HepG2 (cell line): ENCODE results near the gene COBLL1. TPM values are rescaled to one million over a fixed set of nuclear protein-coding genes. Genes with fewer than 3 reads are reported as not detected.

Experiments used
- ARID5B ChIP-seq: IDR thresholded peaks from 2 replicates; pipeline ENCODE4 v1.4.0; 2020; ENCODE audit warnings: mild to moderate bottlenecking, missing genetic modification reagents
- DDIT3 ChIP-seq: sonication (generic); formaldehyde crosslinking; IDR thresholded peaks from 2 replicates; pipeline ENCODE4 v1.4.0; 2020; ENCODE audit warnings: mild to moderate bottlenecking, missing genetic modification reagents
- FOSL2 ChIP-seq: sonication (generic); formaldehyde crosslinking; IDR thresholded peaks from 2 replicates; pipeline ENCODE4 v1.4.0; 2020; ENCODE audit warnings: missing genetic modification reagents
- HDAC6 ChIP-seq: fragments of 200-600 bp; sonication (generic); IDR thresholded peaks from 2 replicates; pipeline ENCODE4 v1.7.0; 2017; ENCODE audit warnings: mild to moderate bottlenecking, antibody characterized with exemption, low read length, low read depth
- JUNB ChIP-seq: sonication (generic); formaldehyde crosslinking; IDR thresholded peaks from 2 replicates; pipeline ENCODE4 v1.8.0; 2022; ENCODE audit warnings: missing genetic modification reagents, mild to moderate bottlenecking, borderline replicate concordance
- NR2F1 ChIP-seq, 2 experiments: fragments of 450-650 bp in 1 of 2; formaldehyde crosslinking in 1 of 2; IDR thresholded peaks; 2 replicates each; pipeline versions ENCODE4 v1.5.0 to v1.6.1; 2016 to 2020; ENCODE audit warnings: mild to moderate bottlenecking in 1 of 2, missing compliant biosample characterization in 1 of 2, missing genetic modification reagents in 1 of 2, moderate library complexity in 1 of 2
- SRY ChIP-seq: sonication (generic); formaldehyde crosslinking; IDR thresholded peaks from 2 replicates; pipeline ENCODE4 v1.8.0; 2022; ENCODE audit warnings: mild to moderate bottlenecking, missing genetic modification reagents
- TSC22D2 ChIP-seq: sonication (generic); formaldehyde crosslinking; IDR thresholded peaks from 2 replicates; pipeline ENCODE4 v1.5.1; 2020; ENCODE audit warnings: missing genetic modification reagents, mild to moderate bottlenecking, borderline replicate concordance
- ZMYM2 ChIP-seq: sonication (generic); formaldehyde crosslinking; IDR thresholded peaks from 2 replicates; pipeline ENCODE4 v1.8.0; 2022; ENCODE audit warnings: mild to moderate bottlenecking, missing genetic modification reagents
- ZNF121 ChIP-seq: sonication (generic); formaldehyde crosslinking; IDR thresholded peaks from 2 replicates; pipeline ENCODE4 v1.5.0; 2020; ENCODE audit warnings: mild to moderate bottlenecking, missing genetic modification reagents
- ZNF230 ChIP-seq: sonication (generic); formaldehyde crosslinking; IDR thresholded peaks from 2 replicates; pipeline ENCODE4 v1.4.0; 2020; ENCODE audit warnings: mild to moderate bottlenecking, missing genetic modification reagents
- ZNF256 ChIP-seq: sonication (generic); formaldehyde crosslinking; conservative IDR thresholded peaks from 2 replicates; pipeline ENCODE4 v1.4.0; 2020; ENCODE audit warnings: missing genetic modification reagents
- ZNF331 ChIP-seq: sonication (generic); formaldehyde crosslinking; IDR thresholded peaks from 2 replicates; pipeline ENCODE4 v1.4.0; 2020; ENCODE audit warnings: missing genetic modification reagents
- ZNF33B ChIP-seq: sonication (generic); formaldehyde crosslinking; IDR thresholded peaks from 2 replicates; pipeline ENCODE4 v1.5.1; 2020; ENCODE audit warnings: mild to moderate bottlenecking, missing genetic modification reagents
- ZNF343 ChIP-seq: sonication (generic); formaldehyde crosslinking; IDR thresholded peaks from 2 replicates; pipeline ENCODE4 v1.4.0; 2020; ENCODE audit warnings: mild to moderate bottlenecking, missing genetic modification reagents
- ZNF780A ChIP-seq: sonication (generic); formaldehyde crosslinking; IDR thresholded peaks from 2 replicates; pipeline ENCODE4 v1.8.0; 2022; ENCODE audit warnings: mild to moderate bottlenecking, missing genetic modification reagents, moderate library complexity
- polyA plus RNA-seq, 8 experiments: library from polyadenylated mRNA; depleted of rRNA in 3 of 8; stranded (reverse) in 7 of 8; unstranded in 1 of 8; fragments of >200 nt; fragmentation: Illumina TruSeq in 4 of 8; extraction: Trizol in 4 of 8; gene quantifications; 2 replicates each; pipeline versions ENCODE4 v1.2.1 to v1.2.3, GENCODE V29; 2011 to 2016; ENCODE audit warnings: low read depth in 4 of 8, missing spikeins in 1 of 8, mixed read lengths in 1 of 8; ENCODE audit not compliant: insufficient read depth in 1 of 8
- total RNA-seq, 5 experiments: library from RNA; depleted of rRNA; stranded (reverse); fragments of >200 nt; fragmentation: Illumina TruSeq; extraction: Trizol; gene quantifications; 2 replicates each; pipeline ENCODE4 v1.2.3, GENCODE V29; 2016; ENCODE audit warnings: low read depth in 1 of 5
- TF ChIP-seq, protein P1 (sequence below): sonication (generic); formaldehyde crosslinking; IDR thresholded peaks from 2 replicates; pipeline ENCODE4 v1.5.0; 2020; ENCODE audit warnings: mild to moderate bottlenecking, missing genetic modification reagents, borderline replicate concordance

The COBLL1 gene
- total and polyA plus RNA-seq, 2 of the 13 experiments (the other 11 are each of a cell fraction or from before 2014, with no cell fraction given), result 32.6 to 86.8 TPM

GRCh38 chr2:164710837-164711765 is 130.5 kb downstream of the COBLL1 start (continued):
- TF ChIP-seq ARID5B (CRISPR knock-in tag), result peak; percentile 31; the same call in 1 of the 2 replicates
- 0 out of 2 replicates have a peak, but pooled peaks have one; percentile 29 for TF ChIP-seq ZNF33B (CRISPR knock-in tag)
- no peak for TF ChIP-seq ZNF331 (CRISPR knock-in tag)
- TF ChIP-seq ZNF256, result no peak
- TF ChIP-seq JUNB (CRISPR knock-in tag), result no peak
- TF ChIP-seq SRY (CRISPR knock-in tag), result no peak
- no peak for TF ChIP-seq DDIT3 (CRISPR knock-in tag)
- TF ChIP-seq, protein P1, sequence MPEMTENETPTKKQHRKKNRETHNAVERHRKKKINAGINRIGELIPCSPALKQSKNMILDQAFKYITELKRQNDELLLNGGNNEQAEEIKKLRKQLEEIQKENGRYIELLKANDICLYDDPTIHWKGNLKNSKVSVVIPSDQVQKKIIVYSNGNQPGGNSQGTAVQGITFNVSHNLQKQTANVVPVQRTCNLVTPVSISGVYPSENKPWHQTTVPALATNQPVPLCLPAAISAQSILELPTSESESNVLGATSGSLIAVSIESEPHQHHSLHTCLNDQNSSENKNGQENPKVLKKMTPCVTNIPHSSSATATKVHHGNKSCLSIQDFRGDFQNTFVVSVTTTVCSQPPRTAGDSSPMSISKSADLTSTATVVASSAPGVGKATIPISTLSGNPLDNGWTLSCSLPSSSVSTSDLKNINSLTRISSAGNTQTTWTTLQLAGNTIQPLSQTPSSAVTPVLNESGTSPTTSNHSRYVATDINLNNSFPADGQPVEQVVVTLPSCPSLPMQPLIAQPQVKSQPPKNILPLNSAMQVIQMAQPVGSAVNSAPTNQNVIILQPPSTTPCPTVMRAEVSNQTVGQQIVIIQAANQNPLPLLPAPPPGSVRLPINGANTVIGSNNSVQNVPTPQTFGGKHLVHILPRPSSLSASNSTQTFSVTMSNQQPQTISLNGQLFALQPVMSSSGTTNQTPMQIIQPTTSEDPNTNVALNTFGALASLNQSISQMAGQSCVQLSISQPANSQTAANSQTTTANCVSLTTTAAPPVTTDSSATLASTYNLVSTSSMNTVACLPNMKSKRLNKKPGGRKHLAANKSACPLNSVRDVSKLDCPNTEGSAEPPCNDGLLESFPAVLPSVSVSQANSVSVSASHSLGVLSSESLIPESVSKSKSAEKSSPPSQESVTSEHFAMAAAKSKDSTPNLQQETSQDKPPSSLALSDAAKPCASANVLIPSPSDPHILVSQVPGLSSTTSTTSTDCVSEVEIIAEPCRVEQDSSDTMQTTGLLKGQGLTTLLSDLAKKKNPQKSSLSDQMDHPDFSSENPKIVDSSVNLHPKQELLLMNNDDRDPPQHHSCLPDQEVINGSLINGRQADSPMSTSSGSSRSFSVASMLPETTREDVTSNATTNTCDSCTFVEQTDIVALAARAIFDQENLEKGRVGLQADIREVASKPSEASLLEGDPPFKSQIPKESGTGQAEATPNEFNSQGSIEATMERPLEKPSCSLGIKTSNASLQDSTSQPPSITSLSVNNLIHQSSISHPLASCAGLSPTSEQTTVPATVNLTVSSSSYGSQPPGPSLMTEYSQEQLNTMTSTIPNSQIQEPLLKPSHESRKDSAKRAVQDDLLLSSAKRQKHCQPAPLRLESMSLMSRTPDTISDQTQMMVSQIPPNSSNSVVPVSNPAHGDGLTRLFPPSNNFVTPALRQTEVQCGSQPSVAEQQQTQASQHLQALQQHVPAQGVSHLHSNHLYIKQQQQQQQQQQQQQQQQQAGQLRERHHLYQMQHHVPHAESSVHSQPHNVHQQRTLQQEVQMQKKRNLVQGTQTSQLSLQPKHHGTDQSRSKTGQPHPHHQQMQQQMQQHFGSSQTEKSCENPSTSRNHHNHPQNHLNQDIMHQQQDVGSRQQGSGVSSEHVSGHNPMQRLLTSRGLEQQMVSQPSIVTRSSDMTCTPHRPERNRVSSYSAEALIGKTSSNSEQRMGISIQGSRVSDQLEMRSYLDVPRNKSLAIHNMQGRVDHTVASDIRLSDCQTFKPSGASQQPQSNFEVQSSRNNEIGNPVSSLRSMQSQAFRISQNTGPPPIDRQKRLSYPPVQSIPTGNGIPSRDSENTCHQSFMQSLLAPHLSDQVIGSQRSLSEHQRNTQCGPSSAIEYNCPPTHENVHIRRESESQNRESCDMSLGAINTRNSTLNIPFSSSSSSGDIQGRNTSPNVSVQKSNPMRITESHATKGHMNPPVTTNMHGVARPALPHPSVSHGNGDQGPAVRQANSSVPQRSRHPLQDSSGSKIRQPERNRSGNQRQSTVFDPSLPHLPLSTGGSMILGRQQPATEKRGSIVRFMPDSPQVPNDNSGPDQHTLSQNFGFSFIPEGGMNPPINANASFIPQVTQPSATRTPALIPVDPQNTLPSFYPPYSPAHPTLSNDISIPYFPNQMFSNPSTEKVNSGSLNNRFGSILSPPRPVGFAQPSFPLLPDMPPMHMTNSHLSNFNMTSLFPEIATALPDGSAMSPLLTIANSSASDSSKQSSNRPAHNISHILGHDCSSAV (CRISPR knock-in tag), result no peak
- TF ChIP-seq TSC22D2 (CRISPR knock-in tag), result no peak; the same call in 1 of the 2 replicates
- no peak for TF ChIP-seq ZNF780A (CRISPR knock-in tag)
- peak in 1 of 2 experiments; percentile 66; a peak in 3 of 4 replicates for TF ChIP-seq NR2F1 (CRISPR knock-in tag; IDR thresholded peaks at IDR 0.05)
- TF ChIP-seq ZNF343, result no peak
- peak; percentile 14; the same call in 1 of the 2 replicates for TF ChIP-seq ZNF121 (CRISPR knock-in tag)
- no peak for TF ChIP-seq ZMYM2
- peak; percentile 23 for TF ChIP-seq FOSL2 (CRISPR knock-in tag)
- TF ChIP-seq ZNF230 (CRISPR knock-in tag), result no peak
- TF ChIP-seq HDAC6, result no peak
